Common myeloid progenitor, CD34-positive (primary cell): ENCODE results near the gene ANKRD42.

Experiments used
- CTCF ChIA-PET: fragments of 350-600 bp; sonication (Branson Sonifier 250); formaldehyde crosslinking; loops from one replicate; lab custom pipeline; 2021; ENCODE audit warnings: antibody characterized with exemption; lab: Charles Lee
- POLR2A ChIA-PET: fragments of 350-600 bp; sonication (Branson Sonifier 250); formaldehyde crosslinking; loops from one replicate; lab custom pipeline; 2021; ENCODE audit warnings: antibody characterized with exemption; lab: Charles Lee
- DNase-seq, 3 donors: peaks; one replicate each; pipeline versions ENCODE4 v3.0.0 to v3.0.0-alpha.2; 2013
- H3K27ac ChIP-seq, 2 experiments: 1 replicate in 1 of 2; 2 replicates in 1 of 2; pipeline ENCODE4 v1.7.0; 2013; ENCODE audit warnings: inconsistent platforms in 2 of 2, low read length in 2 of 2, mild to moderate bottlenecking in 2 of 2, low read depth in 1 of 2, moderate library complexity in 1 of 2; ENCODE audit not compliant: severe bottlenecking in 2 of 2, insufficient read depth in 1 of 2, poor library complexity in 1 of 2
- H3K27me3 ChIP-seq, 5 experiments: replicated peaks in 2 of 5; 1 replicate in 3 of 5; 2 replicates in 2 of 5; pipeline versions ENCODE4 v1.6.1 to v1.7.0; 2013; ENCODE audit warnings: low read length in 4 of 5, mild to moderate bottlenecking in 2 of 5, moderate library complexity in 2 of 5, inconsistent platforms in 1 of 5; ENCODE audit not compliant: insufficient read depth in 5 of 5, control insufficient read depth in 4 of 5
- H3K36me3 ChIP-seq, 4 experiments: 1 replicate in 2 of 4; 2 replicates in 2 of 4; pipeline versions ENCODE4 v1.6.1 to v1.7.0; 2013; ENCODE audit warnings: low read length in 3 of 4, control low read depth in 1 of 4, mild to moderate bottlenecking in 1 of 4; ENCODE audit not compliant: control insufficient read depth in 4 of 4, insufficient read depth in 4 of 4
- H3K4me1 ChIP-seq, 4 experiments: 1 replicate in 3 of 4; 2 replicates in 1 of 4; pipeline versions ENCODE4 v1.6.1 to v1.7.1; 2013; ENCODE audit warnings: low read length in 3 of 4, mild to moderate bottlenecking in 3 of 4, control low read depth in 1 of 4, inconsistent platforms in 1 of 4, moderate library complexity in 1 of 4; ENCODE audit not compliant: control insufficient read depth in 4 of 4, insufficient read depth in 4 of 4; ENCODE audit errors: control extremely low read depth in 1 of 4
- H3K4me3 ChIP-seq, 7 experiments: 1 replicate in 4 of 7; 2 replicates in 3 of 7; pipeline versions ENCODE4 v1.5.1 to v1.7.0; 2013; ENCODE audit warnings: mild to moderate bottlenecking in 7 of 7, low read length in 6 of 7, moderate library complexity in 6 of 7, inconsistent platforms in 2 of 7, low read depth in 2 of 7, control low read depth in 1 of 7; ENCODE audit not compliant: insufficient read depth in 4 of 7, control insufficient read depth in 1 of 7; ENCODE audit errors: extremely low read depth in 1 of 7
- H3K9me3 ChIP-seq, 5 experiments: 1 replicate in 4 of 5; 2 replicates in 1 of 5; pipeline versions ENCODE4 v1.6.1 to v1.7.1; 2013; ENCODE audit warnings: low read length in 4 of 5, mild to moderate bottlenecking in 2 of 5, inconsistent platforms in 1 of 5, low read depth in 1 of 5, moderate library complexity in 1 of 5; ENCODE audit not compliant: control insufficient read depth in 4 of 5, insufficient read depth in 2 of 5; ENCODE audit errors: control extremely low read depth in 1 of 5
- WGBS: methylation state at CpG from one replicate; pipeline ENCODE4 v1.1.5; 2013; ENCODE audit not compliant: insufficient coverage; 5-methylcytosine and 5-hydroxymethylcytosine counted together

ANKRD42 gene

GRCh38 chr11:83172551-83172950 is 21.0 kb upstream of the ANKRD42 start:
- H3K9me3 ChIP-seq: no peaks in the 10 kb centered on the region
- POLR2A ChIA-PET: interaction anchor here (0.6 kb wide), 1 partner anchor 12 kb away, joined by 3 read pairs; no protein-coding TSS in a partner anchor
- no peak overlapping the region for H3K4me3 ChIP-seq
- no peak for DNase-seq
- peaks cover 4 to 41% (median 22%) of the 10 kb centered on the region in 4 experiments for H3K4me1 ChIP-seq
- peaks cover 29 to 74% (median 53%) of the 10 kb centered on the region in 4 experiments for H3K36me3 ChIP-seq
- no peak overlapping the region for H3K27ac ChIP-seq
- H3K27me3 ChIP-seq: no peaks in the 10 kb centered on the region
- WGBS: 100% methylated on average over 3 of the region's 4 CpGs
- CTCF ChIA-PET: interaction anchor here (0.9 to 1.6 kb wide), 4 partner anchors 9 to 304 kb away, joined by 3 to 7 read pairs (median 6); no protein-coding TSS in a partner anchor

DNA sequence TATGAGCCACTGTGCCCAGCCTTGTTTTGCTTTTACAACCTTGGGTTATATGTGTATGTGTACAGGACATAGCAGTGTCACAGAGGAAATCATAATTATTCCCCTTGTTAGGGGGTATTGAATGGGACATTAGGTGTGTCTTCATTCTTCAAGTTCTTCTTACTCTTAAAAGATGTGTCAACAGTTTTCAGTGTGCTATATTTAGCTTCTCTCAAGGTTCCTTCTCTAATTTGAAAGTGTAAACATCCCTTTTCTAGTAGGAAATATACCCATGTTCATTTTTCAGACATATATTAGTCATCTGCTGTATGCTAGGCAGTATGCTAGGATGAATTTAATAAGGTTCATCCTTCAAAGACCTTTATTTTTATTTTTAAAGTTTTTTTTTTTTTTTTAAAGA is 19.5 kb upstream of the ANKRD42 start:
- H3K27ac ChIP-seq: peak overlapping the region in 1 of 2 experiments; percentile 43
- H3K4me3 ChIP-seq: no peak overlapping the region
- peak in 1 of 3 donors; percentile 21 for DNase-seq
- POLR2A ChIA-PET: no interaction called here
- H3K27me3 ChIP-seq: no peaks in the 10 kb centered on the region
- H3K36me3 ChIP-seq: peaks cover 28 to 68% (median 45%) of the 10 kb centered on the region in 4 experiments
- peaks cover 4 to 39% (median 20%) of the 10 kb centered on the region in 4 experiments for H3K4me1 ChIP-seq
- no peaks in the 10 kb centered on the region for H3K9me3 ChIP-seq
- CTCF ChIA-PET: interaction anchor here (1.0 to 1.3 kb wide), 2 partner anchors 10 to 14 kb away, joined by 3 to 4 read pairs; no protein-coding TSS in a partner anchor

- Histone ChIP-seq H3K9me3 (no peaks in the 10 kb centered on the region), H3K36me3 (peaks cover 24 to 66% (median 44%) of the 10 kb centered on the region in 4 experiments), H3K27me3 (no peaks in the 10 kb centered on the region), H3K27ac (no peak overlapping the region), H3K4me1 (peaks cover 4 to 21% (median 13%) of the 10 kb centered on the region in 4 experiments), H3K4me3 (no peak overlapping the region)
- no CpG with 5 or more reads among the region's 1 CpG for WGBS
- CTCF ChIA-PET: interaction anchor here (0.7 kb wide), 1 partner anchor 74 kb away, joined by 4 read pairs; no protein-coding TSS in a partner anchor
- POLR2A ChIA-PET: no interaction called here
- no peak for DNase-seq
These were observed 17.7 kb upstream of the ANKRD42 start for GRCh38 chr11:83175815-83176214.

- ChIA-PET POLR2A (no interaction called here), CTCF (no interaction called here)
- no peaks in the 10 kb centered on the region for H3K27me3 ChIP-seq
- 50% methylated on average over 2 of the region's 2 CpGs for WGBS
- peaks cover 32 to 81% (median 54%) of the 10 kb centered on the region in 4 experiments for H3K36me3 ChIP-seq
- no peak overlapping the region for H3K4me3 ChIP-seq
- H3K4me1 ChIP-seq: no peaks in the 10 kb centered on the region
- H3K9me3 ChIP-seq: no peaks in the 10 kb centered on the region
- no peak overlapping the region for H3K27ac ChIP-seq
- no peak for DNase-seq
These were observed 11.7 kb upstream of the ANKRD42 start for GRCh38 chr11:83181815-83182214.

DNA sequence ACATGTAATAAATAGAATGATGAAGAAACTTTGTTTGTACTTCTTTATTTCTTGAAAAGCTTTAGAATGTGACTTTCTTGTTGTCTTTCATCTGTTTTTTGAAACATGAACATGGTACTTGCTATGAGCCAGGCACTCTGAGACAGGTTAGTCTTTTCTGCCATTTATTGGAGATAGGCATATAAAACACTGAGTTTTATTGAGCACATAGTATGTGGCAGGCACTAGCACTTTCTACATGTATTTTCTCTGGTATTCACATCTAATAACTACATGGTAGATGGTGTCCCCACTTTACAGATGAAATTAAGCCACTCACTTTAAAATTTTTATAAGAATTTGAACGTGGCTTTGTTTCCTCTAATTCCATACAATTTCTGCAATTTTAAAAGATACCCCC is 7.7 kb upstream of the ANKRD42 start:
- CTCF ChIA-PET: no interaction called here
- H3K36me3 ChIP-seq: peaks cover 19 to 67% (median 38%) of the 10 kb centered on the region in 4 experiments
- H3K27ac ChIP-seq: no peak overlapping the region
- H3K4me1 ChIP-seq: no peaks in the 10 kb centered on the region
- no peak overlapping the region for H3K4me3 ChIP-seq
- H3K9me3 ChIP-seq: no peaks in the 10 kb centered on the region
- no peaks in the 10 kb centered on the region for H3K27me3 ChIP-seq
- no peak for DNase-seq
- no CpG with 5 or more reads among the region's 1 CpG for WGBS
- POLR2A ChIA-PET: no interaction called here

GRCh38 chr11:83187465-83187864 is 6.0 kb upstream of the ANKRD42 start:
- ChIA-PET POLR2A (no interaction called here), CTCF (interaction anchor here (0.7 to 1.1 kb wide), 2 partner anchors 14 to 72 kb away, joined by 3 read pairs; no protein-coding TSS in a partner anchor)
- WGBS: 100% methylated on average over 4 of the region's 4 CpGs
- no peaks in the 10 kb centered on the region for H3K27me3 ChIP-seq
- no peaks in the 10 kb centered on the region for H3K9me3 ChIP-seq
- peaks cover 2 to 6% (median 4%) of the 10 kb centered on the region in 4 experiments for H3K4me1 ChIP-seq
- H3K36me3 ChIP-seq: peaks cover 15 to 64% (median 33%) of the 10 kb centered on the region in 4 experiments
- no peak overlapping the region for H3K27ac ChIP-seq
- no peak for DNase-seq
- H3K4me3 ChIP-seq: no peak overlapping the region

DNA sequence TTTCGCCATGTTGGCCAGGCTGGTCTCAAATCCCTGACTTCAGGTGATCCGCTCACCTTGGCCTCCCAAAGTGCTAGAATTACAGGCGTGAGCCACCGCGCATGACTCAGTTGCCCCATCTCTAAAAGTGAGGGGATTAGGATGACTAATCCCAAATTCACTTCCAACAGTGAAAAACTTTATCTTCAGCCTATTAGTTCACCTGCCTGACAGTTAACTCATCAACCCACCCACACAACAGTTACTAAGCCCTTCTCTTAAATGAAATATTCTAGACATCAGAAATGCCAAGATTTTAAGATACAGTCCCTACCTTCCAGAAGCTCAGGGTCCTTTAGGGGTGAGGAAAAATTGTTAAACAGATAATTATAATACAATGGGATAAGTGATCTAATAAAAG is 2.0 kb upstream of the ANKRD42 start:
- Histone ChIP-seq H3K36me3 (peaks cover 2 to 27% (median 11%) of the 10 kb centered on the region in 4 experiments), H3K4me3 (no peak overlapping the region), H3K9me3 (no peaks in the 10 kb centered on the region), H3K27me3 (no peaks in the 10 kb centered on the region), H3K27ac (peak overlapping the region in 1 of 2 experiments; percentile 98), H3K4me1 (peaks cover 18 to 35% (median 27%) of the 10 kb centered on the region in 4 experiments)
- CTCF ChIA-PET: interaction anchor here (1.3 kb wide), 1 partner anchor 324 kb away, joined by 3 read pairs; no protein-coding TSS in a partner anchor
- POLR2A ChIA-PET: interaction anchor here (0.6 kb wide), 1 partner anchor 35 kb away, joined by 3 read pairs; the partner anchor contains the start of gene PCF11
- DNase-seq: no peak
- no CpG with 5 or more reads among the region's 5 CpGs for WGBS
